DND-41 (cell line): ENCODE data around the gene MTFR1L.

Experiments used
- ATAC-seq: fragments of 200-7000 bp; cut with Tn5 transposase; 3 replicates; pipeline ENCODE4 v1.9.1; 2021; ENCODE audit warnings: low read depth; ENCODE audit not compliant: insufficient read depth
- DNase-seq: peaks from one replicate; pipeline ENCODE4 v3.0.0-alpha.2; 2020
- H2AFZ ChIP-seq: 2 replicates; pipeline ENCODE4 v1.6.0; 2012; ENCODE audit warnings: low read depth, low read length
- H3K27ac ChIP-seq: 2 replicates; pipeline ENCODE4 v1.5.1; 2012; ENCODE audit warnings: low read length, inconsistent platforms
- H3K27me3 ChIP-seq: fragments of 200-600 bp; sonication (generic); 2 replicates; pipeline ENCODE4 v1.6.0; 2012; ENCODE audit warnings: low read length, mild to moderate bottlenecking, inconsistent platforms; ENCODE audit not compliant: insufficient read depth, poor library complexity
- H3K36me3 ChIP-seq: 2 replicates; pipeline ENCODE4 v1.5.1; 2012; ENCODE audit warnings: low read length, inconsistent platforms; ENCODE audit not compliant: insufficient read depth
- H3K4me1 ChIP-seq: 2 replicates; pipeline ENCODE4 v1.5.1; 2012; ENCODE audit warnings: mild to moderate bottlenecking, low read length; ENCODE audit not compliant: insufficient read depth
- H3K4me2 ChIP-seq: 2 replicates; pipeline ENCODE4 v1.6.0; 2012; ENCODE audit warnings: mild to moderate bottlenecking, moderate library complexity, low read length, inconsistent platforms; ENCODE audit not compliant: insufficient read depth
- H3K4me3 ChIP-seq, 2 experiments: fragments of 200-600 bp in 1 of 2; shearing (Covaris generic) in 1 of 2; 2 replicates each; pipeline ENCODE4 v1.5.1; 2012 to 2016; ENCODE audit warnings: inconsistent platforms in 2 of 2, low read length in 2 of 2, mild to moderate bottlenecking in 2 of 2, low read depth in 1 of 2, moderate library complexity in 1 of 2
- H3K79me2 ChIP-seq: 2 replicates; pipeline ENCODE4 v1.6.0; 2012; ENCODE audit warnings: low read length, inconsistent platforms; ENCODE audit not compliant: insufficient read depth
- H3K9ac ChIP-seq: 2 replicates; pipeline ENCODE4 v1.6.0; 2012; ENCODE audit warnings: low read depth, mild to moderate bottlenecking, inconsistent platforms, low read length, moderate library complexity
- H3K9me3 ChIP-seq: 2 replicates; pipeline ENCODE4 v1.5.1; 2012; ENCODE audit warnings: low read length, moderate library complexity, mild to moderate bottlenecking, inconsistent platforms; ENCODE audit not compliant: insufficient read depth, severe bottlenecking
- H4K20me1 ChIP-seq: 2 replicates; pipeline ENCODE4 v1.6.0; 2012; ENCODE audit warnings: low read length; ENCODE audit not compliant: insufficient read depth
- CTCF ChIP-seq: IDR thresholded peaks from 2 replicates; pipeline ENCODE4 v1.5.1; 2012; ENCODE audit warnings: borderline replicate concordance, low read length, moderate library complexity, mild to moderate bottlenecking; ENCODE audit not compliant: poor library complexity, severe bottlenecking; ENCODE audit errors: extremely low read depth
- EZH2 ChIP-seq: IDR thresholded peaks from 3 replicates; pipeline ENCODE4 v1.6.1; 2012; ENCODE audit warnings: borderline replicate concordance, low read depth, mild to moderate bottlenecking, moderate library complexity, low read length, inconsistent platforms; ENCODE audit not compliant: severe bottlenecking

The MTFR1L gene

DNA sequence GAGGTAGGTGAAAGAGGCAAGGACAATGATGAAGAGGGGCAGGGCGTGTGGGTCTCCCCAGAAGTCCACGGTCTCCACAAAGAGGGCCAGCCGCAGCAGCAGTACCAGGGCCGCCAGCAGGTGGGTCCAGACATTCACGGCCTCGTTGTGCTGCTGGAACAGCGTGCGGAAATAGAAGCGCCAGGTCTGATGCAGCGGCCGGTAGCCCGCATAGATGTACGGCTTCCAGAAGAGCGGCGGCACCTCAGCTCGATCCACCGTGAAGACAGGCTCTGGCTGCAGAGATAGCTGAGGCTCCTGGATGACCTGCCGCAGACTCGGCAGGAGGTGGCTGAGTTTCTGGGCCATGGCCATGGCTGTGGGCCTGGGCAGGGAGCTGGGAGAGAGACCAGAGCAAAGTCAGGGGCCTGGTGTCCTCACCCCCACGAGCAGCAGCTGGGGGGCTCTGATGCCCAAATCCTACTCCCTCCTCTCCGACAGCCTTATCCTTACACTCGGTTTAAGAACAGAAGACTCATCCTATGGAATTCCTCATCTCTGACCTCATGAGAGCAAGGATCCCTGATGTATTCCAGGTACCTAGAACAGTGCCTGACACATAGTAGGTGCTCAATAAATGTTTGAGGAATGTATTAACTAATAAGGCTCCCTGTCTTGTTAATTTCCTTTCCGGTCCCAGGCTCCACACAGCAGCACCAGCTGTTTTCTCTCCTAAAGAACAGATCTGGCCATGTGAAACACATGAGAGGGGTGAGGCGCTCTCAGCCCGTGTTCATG lies 43.9 kb downstream of the MTFR1L start:
- no peak overlapping the region for H2AFZ ChIP-seq
- no peak overlapping the region for H3K4me3 ChIP-seq
- no peak overlapping the region for H3K9ac ChIP-seq
- H3K36me3 ChIP-seq = no peaks in the 10 kb centered on the region
- ATAC-seq = no peak
- H3K4me2 ChIP-seq = no peak overlapping the region
- H4K20me1 ChIP-seq = no peaks in the 10 kb centered on the region
- no peak for DNase-seq
- TF ChIP-seq EZH2 (no peak), CTCF (no peak)
- no peaks in the 10 kb centered on the region for H3K27me3 ChIP-seq
- H3K4me1 ChIP-seq = peaks cover 13% of the 10 kb centered on the region
- H3K79me2 ChIP-seq = peaks cover 12% of the 10 kb centered on the region
- no peak overlapping the region for H3K27ac ChIP-seq
- H3K9me3 ChIP-seq = no peaks in the 10 kb centered on the region

DNA sequence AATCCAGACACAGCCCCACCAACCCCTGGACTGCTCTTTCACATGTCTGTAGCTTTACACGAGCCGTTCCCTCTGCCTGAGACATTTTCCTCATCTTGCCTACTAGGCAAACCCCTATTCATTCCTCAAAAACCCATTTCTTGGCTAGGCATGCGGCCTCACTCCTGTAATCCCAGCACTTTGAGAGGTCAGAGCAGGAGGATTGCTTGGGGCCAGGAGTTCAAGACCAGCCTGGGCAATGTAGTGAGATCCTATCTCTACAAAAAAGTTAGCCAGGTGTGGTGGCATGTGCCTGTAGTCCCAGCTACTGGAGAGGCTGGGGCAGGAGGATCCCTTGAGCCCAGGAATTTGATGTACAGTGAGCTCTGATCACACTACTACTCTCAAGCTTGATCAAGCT lies 44.7 kb downstream of the MTFR1L start:
- Histone ChIP-seq H3K36me3 (no peaks in the 10 kb centered on the region), H3K9me3 (no peaks in the 10 kb centered on the region), H3K79me2 (peaks cover 6% of the 10 kb centered on the region), H4K20me1 (no peaks in the 10 kb centered on the region), H3K4me3 (no peak overlapping the region), H3K9ac (no peak overlapping the region), H3K27ac (no peak overlapping the region), H3K4me1 (peaks cover 10% of the 10 kb centered on the region), H3K27me3 (no peaks in the 10 kb centered on the region), H2AFZ (no peak overlapping the region), H3K4me2 (no peak overlapping the region)
- TF ChIP-seq CTCF (no peak), EZH2 (no peak)
- no peak for ATAC-seq
- no peak for DNase-seq

DNA sequence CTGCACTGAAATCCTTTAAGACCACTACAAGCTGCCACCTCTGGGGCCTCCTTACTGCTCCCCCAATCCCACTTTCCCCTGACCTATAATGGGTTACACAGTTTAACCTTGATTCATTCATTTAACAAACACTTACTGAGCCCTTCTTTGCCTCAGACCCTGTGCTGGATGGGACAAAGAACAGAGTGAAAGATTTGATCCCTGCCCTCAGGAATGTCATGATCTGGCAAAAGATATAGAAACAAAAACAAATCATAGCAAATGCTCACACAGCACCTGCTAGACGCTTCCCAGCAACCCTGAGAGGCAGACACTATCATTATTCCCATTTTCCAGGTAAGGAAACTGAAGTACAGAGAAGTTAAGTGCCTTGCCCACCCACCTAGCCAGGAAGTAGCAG lies 46.5 kb downstream of the MTFR1L start:
- no peaks in the 10 kb centered on the region for H3K36me3 ChIP-seq
- no peak overlapping the region for H3K9ac ChIP-seq
- H3K4me2 ChIP-seq = no peak overlapping the region
- no peak for TF ChIP-seq EZH2
- TF ChIP-seq CTCF = no peak
- no peaks in the 10 kb centered on the region for H3K27me3 ChIP-seq
- H2AFZ ChIP-seq = no peak overlapping the region
- no peak overlapping the region for H3K27ac ChIP-seq
- H3K79me2 ChIP-seq = no peaks in the 10 kb centered on the region
- ATAC-seq (no peak), DNase-seq (no peak)
- no peaks in the 10 kb centered on the region for H3K9me3 ChIP-seq
- no peaks in the 10 kb centered on the region for H4K20me1 ChIP-seq
- no peaks in the 10 kb centered on the region for H3K4me1 ChIP-seq
- no peak overlapping the region for H3K4me3 ChIP-seq
